Tibial nerve (tissue), 4 donors: Measurements from ENCODE around the gene TNPO3.

Experiments used
- EP300 ChIP-seq, 2 donors: sonication (generic); formaldehyde crosslinking; IDR thresholded peaks; one replicate each; pipeline ENCODE4 v1.6.1; 2017; ENCODE audit warnings: antibody characterized with exemption in 2 of 2, mild to moderate bottlenecking in 1 of 2
- POLR2A ChIP-seq, 2 donors: fragments of 450-650 bp; IDR thresholded peaks; one replicate each; pipeline ENCODE4 v1.6.1; 2017; ENCODE audit warnings: antibody characterized with exemption in 2 of 2, mild to moderate bottlenecking in 2 of 2, moderate library complexity in 2 of 2
- TF ChIP-seq, protein P1 (sequence below), 5 experiments: fragments of 200-600 bp in 3 of 5; fragments of 450-650 bp in 2 of 5; sonication (generic) in 3 of 5; IDR thresholded peaks; one replicate each; pipeline ENCODE4 v1.5.1; 2016 to 2019; ENCODE audit warnings: antibody characterized with exemption in 5 of 5, mild to moderate bottlenecking in 3 of 5, moderate library complexity in 2 of 5

DNA sequence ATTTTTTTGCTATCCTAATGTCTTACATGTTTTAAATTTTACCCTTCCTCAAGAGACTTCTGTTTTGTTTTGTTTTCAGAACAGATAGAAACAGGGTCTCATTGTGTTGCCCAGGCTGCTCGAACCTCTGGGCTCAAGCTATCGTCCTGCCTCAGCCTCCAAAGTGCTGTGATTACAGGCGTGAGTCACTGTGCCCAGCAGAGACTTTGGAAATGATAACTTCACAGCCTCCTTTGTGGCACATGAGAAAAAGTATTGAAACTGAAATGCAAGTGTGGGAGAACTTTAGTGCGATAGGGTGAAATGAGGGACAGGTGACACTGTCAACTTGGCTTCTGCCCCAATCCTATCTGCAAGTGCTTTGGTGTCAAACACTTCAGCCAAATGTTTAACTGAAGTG lies 95.6 kb downstream of the TNPO3 start:
- TF ChIP-seq, protein P1, sequence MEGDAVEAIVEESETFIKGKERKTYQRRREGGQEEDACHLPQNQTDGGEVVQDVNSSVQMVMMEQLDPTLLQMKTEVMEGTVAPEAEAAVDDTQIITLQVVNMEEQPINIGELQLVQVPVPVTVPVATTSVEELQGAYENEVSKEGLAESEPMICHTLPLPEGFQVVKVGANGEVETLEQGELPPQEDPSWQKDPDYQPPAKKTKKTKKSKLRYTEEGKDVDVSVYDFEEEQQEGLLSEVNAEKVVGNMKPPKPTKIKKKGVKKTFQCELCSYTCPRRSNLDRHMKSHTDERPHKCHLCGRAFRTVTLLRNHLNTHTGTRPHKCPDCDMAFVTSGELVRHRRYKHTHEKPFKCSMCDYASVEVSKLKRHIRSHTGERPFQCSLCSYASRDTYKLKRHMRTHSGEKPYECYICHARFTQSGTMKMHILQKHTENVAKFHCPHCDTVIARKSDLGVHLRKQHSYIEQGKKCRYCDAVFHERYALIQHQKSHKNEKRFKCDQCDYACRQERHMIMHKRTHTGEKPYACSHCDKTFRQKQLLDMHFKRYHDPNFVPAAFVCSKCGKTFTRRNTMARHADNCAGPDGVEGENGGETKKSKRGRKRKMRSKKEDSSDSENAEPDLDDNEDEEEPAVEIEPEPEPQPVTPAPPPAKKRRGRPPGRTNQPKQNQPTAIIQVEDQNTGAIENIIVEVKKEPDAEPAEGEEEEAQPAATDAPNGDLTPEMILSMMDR (IDR thresholded peaks at IDR 0.05) = no peak
- TF ChIP-seq EP300 (IDR thresholded peaks at IDR 0.05) (no peak), POLR2A (IDR thresholded peaks at IDR 0.05) (no peak)
